NCI-H510A (cell line): ENCODE results near the gene TGFA.
A peak's percentile ranks its signal among the peaks of the same experiment; 100 is the strongest.

Experiments used
- DNase-seq: peaks from one replicate; lab custom pipeline; 2025; lab: John Stamatoyannopoulos, UW

TGFA gene

DNA sequence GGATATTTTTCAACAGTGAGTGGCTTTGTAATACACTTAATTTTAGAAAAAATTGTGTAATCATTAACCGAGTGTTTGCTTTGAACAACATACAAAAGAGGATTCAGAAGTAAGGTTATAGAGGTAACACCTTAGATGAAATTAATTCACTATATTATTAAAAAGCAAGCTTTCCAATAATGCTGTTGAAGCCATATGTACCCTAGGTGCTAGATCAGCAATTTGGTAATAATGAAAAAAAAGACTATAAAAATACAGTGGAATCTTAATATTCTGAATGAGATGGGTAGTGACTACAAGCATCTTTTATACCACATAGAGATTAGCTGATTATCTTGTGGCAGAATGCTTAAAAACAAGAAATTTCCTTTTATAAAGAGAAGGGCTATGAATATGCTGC, 136.6 kb downstream of the TGFA start:
- no peak for DNase-seq

DNA sequence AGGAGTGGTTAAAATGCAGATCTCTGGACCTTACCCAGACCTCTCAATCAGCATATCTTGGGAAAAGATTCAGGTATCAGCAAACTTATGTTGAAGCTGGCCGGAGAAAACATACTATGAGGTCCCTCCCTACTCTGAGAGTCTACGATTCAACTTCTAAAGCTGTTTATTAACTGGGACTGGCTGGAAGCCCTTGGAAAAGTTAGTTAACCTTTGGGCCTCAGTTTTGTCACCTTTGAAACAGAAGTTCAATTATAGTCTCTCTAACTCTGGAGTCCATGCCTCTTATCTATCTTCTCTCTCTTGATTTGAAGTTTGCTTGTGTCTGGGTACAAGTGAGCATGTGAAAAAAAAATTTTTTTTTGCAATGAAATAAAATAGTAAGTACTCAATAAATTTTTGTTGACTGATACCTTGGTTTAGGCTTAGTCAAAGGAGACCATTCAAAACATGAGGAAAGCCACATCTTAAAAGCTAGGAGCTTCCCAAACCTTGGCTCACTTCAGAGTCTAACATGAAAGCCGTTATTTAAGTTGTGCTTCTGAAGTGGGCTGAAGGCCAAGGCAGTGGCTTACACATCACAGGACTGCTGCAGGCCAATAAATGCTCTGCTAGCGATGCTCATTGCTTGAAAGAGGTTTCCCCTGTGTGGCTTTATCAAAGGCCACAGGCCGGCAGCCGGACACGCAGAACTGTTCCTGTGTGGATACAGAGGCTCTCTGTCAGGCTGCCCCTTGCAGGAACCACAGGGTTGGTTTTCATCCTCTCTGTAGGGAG, 141.1 kb downstream of the TGFA start:
- DNase-seq = no peak

DNA sequence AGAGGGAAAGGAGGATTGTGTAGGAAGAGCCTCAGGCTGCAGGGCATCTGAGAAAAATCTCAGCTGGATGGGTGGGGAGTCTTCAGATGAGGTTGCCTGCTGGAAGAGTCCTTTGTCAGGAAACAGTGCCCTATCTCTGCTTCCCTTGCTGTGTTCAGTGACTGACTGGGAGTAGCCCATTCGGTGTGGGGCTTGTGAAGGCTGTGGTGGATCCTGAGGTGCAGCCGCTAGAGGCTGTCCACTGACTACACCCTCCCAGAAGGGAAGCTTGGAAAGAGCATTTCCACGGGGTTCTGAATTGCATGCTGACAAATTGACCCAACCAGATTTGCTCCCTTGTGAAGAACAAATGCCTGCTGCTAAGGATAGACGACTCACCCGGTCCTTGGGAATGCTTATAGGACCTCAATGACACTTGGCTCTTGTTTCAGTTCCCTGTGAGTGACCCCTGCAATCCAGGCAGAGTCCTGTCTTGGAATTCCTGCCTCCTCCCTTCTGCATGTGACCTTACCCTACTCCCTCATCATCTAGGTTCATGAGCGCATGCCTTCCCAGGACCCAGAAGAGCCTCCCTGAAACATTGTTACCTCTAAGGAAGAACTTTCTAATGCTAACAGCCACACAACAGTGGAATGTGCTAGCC, 142.0 kb downstream of the TGFA start:
- no peak for DNase-seq

DNA sequence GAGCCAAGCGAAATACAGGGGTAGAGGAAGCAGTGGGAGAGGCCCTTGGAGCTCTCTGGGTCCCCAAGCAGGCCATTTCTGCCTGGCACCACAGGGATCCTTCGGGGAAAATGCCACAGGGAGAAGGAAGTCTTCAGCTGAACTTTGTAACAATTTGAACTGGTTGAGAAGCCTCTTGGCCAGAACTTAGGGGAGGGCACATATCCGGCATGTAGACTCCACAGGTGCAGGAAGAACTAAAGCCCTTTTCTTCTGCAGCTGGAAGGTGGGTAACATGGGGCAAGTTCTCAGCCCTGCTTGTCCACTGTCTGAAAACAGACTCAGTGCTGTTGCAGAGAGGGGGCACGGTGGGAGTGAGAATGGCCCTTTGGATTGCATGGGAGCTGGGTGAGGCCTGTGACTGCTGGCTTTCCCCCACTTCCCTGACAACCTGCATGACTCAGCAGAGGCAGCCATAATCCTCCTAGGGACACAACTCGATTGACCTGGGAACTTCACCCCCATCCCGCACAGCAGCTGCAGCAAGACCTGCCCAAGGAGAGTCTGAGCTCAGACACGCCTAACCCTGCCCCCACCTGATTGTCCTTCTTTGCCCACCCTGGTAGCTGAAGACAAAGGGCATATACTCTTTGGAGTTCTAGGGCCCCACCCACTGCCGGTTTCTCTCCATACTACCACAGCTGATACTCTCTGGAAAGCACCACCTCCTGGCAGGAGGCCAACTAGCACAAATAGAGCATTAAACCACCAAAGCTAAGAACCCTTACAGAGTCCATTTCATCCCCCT, 150.2 kb downstream of the TGFA start:
- peak; percentile 72 for DNase-seq

DNA sequence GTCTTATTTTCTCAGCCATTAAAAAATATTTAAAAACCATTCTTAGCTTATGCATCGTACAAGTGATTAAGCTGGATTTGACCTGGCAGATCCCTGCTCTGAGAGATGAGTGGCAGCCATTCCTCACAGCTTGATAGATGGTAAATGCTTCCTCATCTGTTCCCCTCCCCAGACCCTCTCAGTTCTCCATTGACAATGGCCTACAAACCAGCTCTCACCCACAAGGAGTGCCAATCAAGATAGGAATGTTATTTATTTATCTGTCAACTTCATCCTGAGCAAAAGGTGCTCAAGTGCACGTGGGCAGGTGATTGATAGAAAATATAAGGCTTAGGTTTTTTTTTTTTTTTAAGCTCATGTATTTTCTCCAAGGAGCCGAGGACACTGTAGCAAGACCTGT, 153.1 kb downstream of the TGFA start:
- DNase-seq = no peak

DNA sequence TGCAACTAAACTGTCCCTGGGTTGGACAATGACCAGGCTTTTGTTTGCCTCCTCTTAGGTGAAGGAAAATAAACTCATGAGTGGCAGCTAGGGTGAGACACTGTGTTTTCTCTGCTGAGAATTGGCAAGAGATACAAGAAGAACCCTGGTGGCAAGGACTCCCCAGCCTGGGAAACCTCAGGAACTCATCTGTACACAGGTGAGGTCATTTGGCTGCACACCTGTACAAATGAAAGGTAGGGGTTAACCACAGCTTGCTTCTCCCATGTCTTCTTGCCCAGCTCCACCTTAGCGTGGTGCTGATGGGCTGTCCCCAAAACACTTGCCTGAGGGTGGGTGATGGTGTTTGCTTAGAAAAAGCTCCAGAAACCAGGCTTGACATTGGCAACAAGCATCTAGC, 154.6 kb downstream of the TGFA start:
- no peak for DNase-seq
